HG03460 (cell line): ENCODE measurements around the gene CCDC116.
"Not testable (repeated sequence)": the region's sequence is repeated elsewhere in the genome, so short reads cannot be mapped to it uniquely, and the experiment has no call there.

Experiments
- ATAC-seq: cut with Tn5 transposase; IDR thresholded peaks from one replicate; pipeline ENCODE4 v1.9.1; 2021; ENCODE audit not compliant: unreplicated experiment

CCDC116 gene

GRCh38 chr22:21629255-21630149, 3.1 kb upstream of the CCDC116 start, which contains the start of gene YDJC:
TSS of gene YDJC (minus strand) at chr22:21630022. CDS start at chr22:21630014, 8 bp downstream.
- ATAC-seq = peak; percentile 78

GRCh38 chr22:21631025-21631424, 1.5 kb upstream of the CCDC116 start:
- no peak for ATAC-seq

DNA sequence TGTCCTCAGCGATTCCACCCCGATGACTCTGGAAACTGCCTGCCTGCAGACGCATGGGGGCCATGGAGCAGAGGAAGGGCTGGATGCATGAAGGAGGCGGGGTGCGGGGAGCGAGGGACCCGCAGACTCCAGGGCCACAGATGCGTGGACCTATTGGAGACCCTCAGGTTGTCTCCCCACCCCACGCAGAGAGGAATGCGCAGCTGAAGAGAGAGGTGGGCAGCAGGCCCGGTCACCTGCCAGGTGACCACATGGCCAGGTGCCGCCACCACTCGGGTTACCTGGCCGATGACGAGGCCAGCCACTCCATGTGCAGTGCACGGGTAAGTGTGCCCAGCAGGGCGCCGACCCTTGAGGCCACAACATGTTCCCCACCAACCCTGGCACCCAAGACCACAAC, 371 bp downstream of the CCDC116 start:
- no peak for ATAC-seq

GRCh38 chr22:21633481-21633880, 921 bp downstream of the CCDC116 start:
- no peak for ATAC-seq

GRCh38 chr22:21634081-21634480, 1.5 kb downstream of the CCDC116 start:
- no peak for ATAC-seq

- ATAC-seq = no peak
Measured at GRCh38 chr22:21634844-21635243, 2.3 kb downstream of the CCDC116 start.

DNA sequence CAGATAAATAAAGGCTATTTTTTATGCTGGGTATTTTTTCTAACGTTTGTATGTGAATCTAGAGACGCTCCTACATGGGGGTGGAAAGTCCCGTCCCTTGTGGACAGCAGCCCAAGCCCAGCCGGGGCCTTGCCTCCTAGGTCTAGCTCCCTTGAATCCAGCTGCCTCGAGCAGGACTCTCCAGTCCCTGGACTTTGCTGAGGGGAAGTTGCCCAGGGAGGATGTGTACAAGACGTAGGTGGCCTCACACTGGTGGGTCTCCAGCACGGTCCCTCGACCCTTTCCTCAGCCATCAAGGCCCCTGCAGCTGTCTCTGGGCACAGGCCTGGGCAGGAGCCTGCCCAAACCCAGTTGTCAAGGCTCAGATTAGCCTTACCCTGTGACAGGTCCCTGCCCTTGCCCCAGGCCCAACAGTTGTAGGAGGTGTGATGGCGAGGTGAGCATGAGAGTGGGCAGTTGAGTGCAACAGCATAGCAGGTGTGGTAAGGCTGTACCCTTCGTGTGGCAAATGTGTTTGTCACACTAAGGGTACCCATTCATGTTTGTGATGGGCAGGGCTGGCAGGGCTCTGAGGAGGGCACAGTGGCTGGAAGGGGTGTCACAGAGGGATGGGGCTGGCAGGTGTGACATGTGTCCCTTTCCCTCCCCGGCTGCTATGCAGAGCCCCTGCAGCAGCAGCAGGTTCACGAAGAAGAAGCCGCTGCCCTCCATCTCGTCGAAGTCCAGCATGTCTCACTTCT, 3.4 kb downstream of the CCDC116 start:
- ATAC-seq = no peak

DNA sequence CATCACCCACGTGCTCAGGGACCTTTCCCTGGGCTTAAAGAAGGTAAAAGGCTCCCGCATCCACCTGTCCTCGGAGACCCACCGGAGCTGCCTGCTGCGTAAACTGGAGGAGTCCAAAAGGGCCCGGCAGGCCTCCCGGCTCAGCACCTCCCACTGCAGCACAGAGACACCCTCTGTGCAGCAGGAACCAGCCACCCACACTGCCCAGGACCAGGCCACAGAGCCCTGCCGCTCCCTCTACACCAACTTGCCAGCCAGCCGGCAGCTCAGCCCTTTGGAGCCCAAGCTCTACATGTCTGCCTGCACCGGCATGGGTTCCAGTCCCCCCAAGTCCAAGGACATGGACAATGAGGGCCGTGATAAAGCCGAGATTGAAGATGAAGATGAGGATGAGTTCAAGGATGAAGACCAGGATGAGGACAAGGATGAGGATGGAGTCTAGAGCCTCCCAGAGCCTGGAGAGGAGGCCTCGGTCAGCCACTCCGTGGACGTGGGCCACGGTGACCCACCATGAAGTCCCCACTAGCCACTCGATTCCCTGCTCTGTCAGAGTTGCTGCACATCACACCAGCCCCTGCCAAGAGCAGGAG, 4.2 kb downstream of the CCDC116 start:
- no peak for ATAC-seq

- ATAC-seq = not testable (repeated sequence)
Measured at GRCh38 chr22:21637450-21637849, 4.9 kb downstream of the CCDC116 start.

DNA sequence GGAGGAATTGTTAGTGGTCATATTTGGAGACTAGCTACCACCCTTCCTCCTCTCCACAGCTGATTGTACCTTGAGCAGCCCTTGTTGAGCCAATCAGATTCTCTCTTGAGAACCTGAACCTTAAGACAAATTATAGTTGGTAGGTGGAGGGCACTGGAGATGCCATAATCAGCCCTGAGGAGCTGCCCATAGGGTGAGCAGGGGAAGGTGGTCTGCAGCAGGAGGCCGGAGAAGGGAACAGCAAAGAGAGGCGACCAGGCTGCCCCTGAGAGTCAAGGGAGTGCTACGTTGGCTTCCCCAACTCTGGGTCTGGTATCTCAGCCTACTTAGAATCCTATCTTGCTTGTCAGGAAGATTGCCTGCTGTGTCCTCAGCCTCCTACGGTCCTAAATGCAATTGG, 6.8 kb downstream of the CCDC116 start:
- no peak for ATAC-seq

DNA sequence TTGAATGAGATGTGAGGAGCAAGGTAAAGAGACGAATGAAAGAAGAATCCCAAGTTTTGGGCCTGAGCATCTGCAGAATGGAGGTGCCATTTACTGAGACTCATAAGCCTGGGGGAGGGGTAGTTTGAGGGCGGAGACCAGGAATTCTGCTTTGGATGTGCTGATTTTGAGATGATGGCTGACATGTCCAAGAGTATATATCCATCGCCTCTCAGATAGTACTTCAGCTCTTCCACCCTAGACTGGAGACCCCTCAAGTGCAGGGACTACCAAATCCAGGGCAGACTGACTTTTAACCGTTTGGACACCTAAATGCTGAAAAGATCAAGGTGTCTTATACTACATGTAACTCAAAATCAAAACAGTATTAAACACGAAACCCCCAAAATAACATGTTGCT, 8.2 kb downstream of the CCDC116 start:
- no peak for ATAC-seq

GRCh38 chr22:21641417-21641788, 8.8 kb downstream of the CCDC116 start:
- ATAC-seq = no peak

DNA sequence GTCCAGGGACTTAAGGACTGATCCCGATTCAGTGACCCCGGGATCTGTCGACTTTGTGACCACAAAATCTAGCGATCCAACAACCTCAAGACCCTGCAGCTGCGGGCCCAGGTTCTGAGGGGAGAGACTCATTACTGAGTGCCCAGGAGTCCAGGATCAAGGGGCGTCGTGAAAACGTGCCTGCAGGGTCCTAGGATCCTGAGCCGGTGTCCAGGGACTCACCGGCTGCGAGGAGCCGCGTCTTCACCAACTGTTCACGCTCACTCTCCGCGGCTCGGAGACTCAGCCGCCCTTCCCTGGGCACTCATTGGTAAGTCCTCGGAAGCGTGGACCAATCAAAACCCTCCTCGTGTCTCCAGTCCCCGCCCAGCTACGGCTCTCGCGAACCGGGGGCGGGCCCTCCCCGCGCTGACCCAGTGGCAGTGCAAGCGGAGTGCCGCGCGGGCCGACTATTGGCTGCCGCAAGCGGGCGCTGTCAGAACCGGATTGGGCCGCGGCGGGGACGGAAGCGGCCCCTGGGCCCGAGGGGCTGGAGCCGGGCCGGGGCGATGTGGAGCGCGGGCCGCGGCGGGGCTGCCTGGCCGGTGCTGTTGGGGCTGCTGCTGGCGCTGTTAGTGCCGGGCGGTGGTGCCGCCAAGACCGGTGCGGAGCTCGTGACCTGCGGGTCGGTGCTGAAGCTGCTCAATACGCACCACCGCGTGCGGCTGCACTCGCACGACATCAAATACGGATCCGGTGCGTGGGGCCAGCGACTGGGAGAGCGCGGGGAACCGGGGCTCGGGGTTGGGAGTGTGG, 9.4 kb downstream of the CCDC116 start, which contains the start of gene SDF2L1:
SDF2L1 (plus strand) TSS at position 514 of the 795 bp plus-strand sequence; CDS start at position 549, 35 bp downstream.
- ATAC-seq = peak; percentile 95

DNA sequence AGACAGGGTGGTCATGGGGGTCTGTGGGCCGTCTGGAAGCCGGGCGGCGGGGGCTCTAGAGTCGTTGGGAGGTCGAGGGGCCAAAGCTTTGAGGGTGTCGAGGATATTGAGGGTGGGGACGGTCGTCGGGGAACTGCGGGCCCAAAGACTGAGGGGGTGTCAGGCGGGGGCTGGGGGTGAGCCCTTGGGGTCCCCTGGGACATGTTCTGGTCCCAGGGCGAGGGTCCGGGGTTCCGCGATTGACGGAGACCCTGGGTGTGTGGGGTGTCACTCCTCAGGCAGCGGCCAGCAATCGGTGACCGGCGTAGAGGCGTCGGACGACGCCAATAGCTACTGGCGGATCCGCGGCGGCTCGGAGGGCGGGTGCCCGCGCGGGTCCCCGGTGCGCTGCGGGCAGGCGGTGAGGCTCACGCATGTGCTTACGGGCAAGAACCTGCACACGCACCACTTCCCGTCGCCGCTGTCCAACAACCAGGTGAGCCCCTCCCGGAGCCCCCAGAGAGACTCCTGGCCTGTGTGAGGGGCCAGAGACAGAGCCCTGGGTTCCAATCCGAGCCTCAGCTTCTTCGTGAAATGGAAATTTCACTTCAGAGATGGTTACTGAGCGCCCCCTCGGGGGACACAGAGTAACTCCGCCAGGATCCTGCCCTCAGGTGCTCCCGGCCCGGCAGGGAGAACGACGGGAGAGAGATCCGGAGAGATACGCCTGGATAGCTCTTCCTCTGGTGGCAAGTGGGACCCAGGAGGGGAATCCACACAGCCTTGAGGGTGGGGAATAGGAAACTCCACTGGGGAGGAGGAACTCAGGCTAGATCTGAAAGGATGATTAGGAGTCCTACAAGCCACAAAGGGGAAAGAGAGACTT, 10.3 kb downstream of the CCDC116 start:
- no peak for ATAC-seq

DNA sequence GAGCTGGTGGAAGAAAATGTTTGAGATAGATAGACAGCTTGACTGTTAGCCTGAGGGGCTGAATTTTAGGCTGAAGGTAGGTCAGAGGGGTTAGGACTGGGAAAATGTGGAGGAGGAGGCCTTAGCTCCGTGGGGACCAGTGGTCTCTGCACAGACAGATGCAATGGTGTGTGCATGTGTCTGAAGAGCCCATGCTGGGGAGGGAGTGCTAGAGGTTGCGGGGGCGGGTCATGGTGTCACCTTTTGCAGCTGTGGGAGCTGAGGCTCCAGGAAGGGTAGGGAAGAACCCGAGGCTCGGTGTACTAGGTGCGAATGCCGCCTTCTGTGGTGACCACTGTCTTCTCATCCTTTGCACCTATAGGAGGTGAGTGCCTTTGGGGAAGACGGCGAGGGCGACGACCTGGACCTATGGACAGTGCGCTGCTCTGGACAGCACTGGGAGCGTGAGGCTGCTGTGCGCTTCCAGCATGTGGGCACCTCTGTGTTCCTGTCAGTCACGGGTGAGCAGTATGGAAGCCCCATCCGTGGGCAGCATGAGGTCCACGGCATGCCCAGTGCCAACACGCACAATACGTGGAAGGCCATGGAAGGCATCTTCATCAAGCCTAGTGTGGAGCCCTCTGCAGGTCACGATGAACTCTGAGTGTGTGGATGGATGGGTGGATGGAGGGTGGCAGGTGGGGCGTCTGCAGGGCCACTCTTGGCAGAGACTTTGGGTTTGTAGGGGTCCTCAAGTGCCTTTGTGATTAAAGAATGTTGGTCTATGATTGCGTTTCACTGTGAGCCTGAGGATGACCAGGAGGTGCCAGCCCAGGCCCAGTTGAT, 11.2 kb downstream of the CCDC116 start:
- no peak for ATAC-seq

DNA sequence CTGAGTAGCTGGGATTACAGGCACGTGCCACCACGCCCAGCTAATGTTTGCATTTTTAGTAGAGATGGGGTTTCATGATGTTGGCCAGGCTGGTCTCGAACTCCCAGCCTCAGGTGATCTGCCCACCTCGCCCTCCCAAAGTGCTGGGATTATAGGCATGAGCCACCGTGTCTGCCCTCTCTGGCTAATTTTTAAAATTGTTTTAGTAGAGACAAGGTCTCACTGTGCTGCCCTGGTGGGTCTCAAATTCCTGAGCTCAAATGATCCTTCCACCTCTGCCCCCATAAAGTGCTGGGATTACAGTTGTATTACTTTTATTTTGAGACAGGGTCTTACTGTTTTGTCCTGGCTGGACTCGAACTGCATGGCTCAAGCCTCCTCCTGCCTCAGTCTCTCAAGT, 13.0 kb downstream of the CCDC116 start:
- not testable (repeated sequence) for ATAC-seq

DNA sequence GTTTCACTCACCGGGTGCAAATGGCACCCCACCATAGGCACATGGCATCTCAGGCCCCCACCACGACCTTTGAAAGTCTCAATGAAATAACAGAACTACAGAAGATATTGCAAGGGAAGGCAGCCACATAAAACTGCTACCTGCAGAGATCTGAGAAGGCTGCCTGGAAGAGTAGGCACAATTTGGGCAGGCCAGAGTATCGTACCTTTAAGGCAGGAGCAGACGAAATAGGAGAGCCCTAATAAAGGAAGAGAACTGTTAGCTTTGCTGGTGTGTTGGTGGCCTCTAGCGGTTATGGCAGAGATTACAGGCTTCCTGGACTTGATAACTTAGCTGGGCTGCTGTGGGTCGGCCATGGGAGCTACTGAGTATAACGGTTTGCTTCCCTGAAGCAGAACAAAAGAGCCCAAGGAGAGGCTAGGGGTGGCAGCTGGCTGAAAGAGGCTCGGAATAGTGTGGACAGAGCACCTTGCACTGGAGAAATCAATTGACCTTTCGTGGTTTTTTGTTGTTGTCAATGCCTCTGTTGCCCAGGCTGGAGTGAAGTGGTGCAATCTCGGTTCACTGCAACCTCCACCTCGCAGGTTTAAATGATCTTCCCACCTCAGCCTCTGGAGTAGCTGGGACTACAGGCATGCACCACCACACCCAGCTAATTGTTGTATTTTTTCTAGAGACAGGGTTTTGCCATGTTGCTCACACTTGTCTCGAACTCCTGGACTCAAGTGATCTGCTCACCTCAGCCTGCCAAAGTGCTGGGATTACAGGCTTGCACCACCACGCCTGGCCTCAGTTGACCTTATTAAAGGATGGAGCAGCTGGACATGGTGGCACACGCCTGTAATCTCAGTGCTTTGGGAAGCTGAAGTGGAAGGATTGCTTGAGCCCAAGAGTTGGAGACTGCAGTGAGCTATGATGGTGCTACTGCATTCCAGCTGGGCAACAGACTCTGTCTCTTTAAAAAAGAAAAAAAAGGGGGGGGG, 14.3 kb downstream of the CCDC116 start:
- ATAC-seq = no peak

- no peak for ATAC-seq
Measured at GRCh38 chr22:21650280-21650679, 17.7 kb downstream of the CCDC116 start.
